Activated CD8-positive, alpha-beta memory T cell treated with anti-CD3 and anti-CD28 coated beads, Interleukin-2, amount 10 ng/mL, durations not matched to agents 7 days and 5 days (primary cell): Measurements from ENCODE around the gene C1QTNF4. TPM values are rescaled to one million over a fixed set of nuclear protein-coding genes. Genes with fewer than 3 reads are reported as not detected.
A peak's percentile ranks its signal among the peaks of the same experiment; 100 is the strongest.

Source experiments
- ATAC-seq: fragments of 150-1000 bp; cut with Tn5 transposase; one replicate; pipeline ENCODE4 v1.10.0; 2021; ENCODE audit warnings: moderate library complexity
- CTCF ChIA-PET: fragments of 350-600 bp; sonication (Branson Sonifier 250); formaldehyde crosslinking; loops from one replicate; lab custom pipeline; 2021; ENCODE audit warnings: antibody characterized with exemption; lab: Charles Lee
- DNase-seq: peaks from one replicate; pipeline ENCODE4 v3.0.0-alpha.2; 2020
- H3K27ac Mint-ChIP-seq: one replicate; pipeline ENCODE4 v1.8.0; 2021; ENCODE audit warnings: mild to moderate bottlenecking, mixed read lengths
- H3K27me3 Mint-ChIP-seq: one replicate; pipeline ENCODE4 v1.8.0; 2021; ENCODE audit warnings: mixed read lengths
- H3K36me3 Mint-ChIP-seq: one replicate; pipeline ENCODE4 v1.8.0; 2021; ENCODE audit warnings: mild to moderate bottlenecking, mixed read lengths
- H3K4me1 Mint-ChIP-seq: one replicate; pipeline ENCODE4 v1.8.0; 2021; ENCODE audit warnings: mixed read lengths
- H3K4me3 Mint-ChIP-seq: one replicate; pipeline ENCODE4 v1.8.0; 2021; ENCODE audit warnings: mild to moderate bottlenecking, moderate library complexity, mixed read lengths
- H3K9me3 Mint-ChIP-seq: one replicate; pipeline ENCODE4 v1.8.0; 2022; ENCODE audit warnings: low read depth, mixed read lengths
- total RNA-seq, 2 experiments: library from RNA; stranded (reverse); gene quantifications; one replicate each; pipeline ENCODE4 v1.2.3, GENCODE V29; 2021

Gene C1QTNF4
- total RNA-seq, 2 experiments from 2014 or later, result 0.23 TPM; not detected in 1

DNA sequence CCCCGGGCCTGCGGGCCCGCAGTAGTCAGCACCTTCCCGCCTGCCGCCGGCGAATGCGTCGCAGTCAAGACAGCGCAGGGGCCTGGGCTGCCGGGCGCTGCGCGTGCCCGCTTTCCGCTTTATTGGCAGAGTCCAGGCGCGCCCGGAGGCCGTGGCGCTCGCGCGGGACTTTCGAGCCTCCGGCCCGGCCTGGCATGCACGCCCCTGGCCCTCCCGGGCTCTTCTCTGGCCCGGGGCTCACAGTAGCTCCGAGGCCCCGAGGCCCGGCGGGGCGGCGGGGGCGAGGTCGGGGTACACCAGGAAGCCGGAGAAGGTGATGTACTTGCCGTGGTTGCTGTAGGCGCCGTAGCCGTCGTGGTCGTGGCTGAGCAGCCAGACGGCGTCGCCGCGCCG is 4.6 kb downstream of the C1QTNF4 start:
- peaks cover 29% of the 10 kb centered on the region for H3K4me1 Mint-ChIP-seq
- CTCF ChIA-PET, result no interaction called here
- ATAC-seq, result no peak
- no peak for DNase-seq
- no peaks in the 10 kb centered on the region for H3K36me3 Mint-ChIP-seq
- H3K4me3 Mint-ChIP-seq, result no peak overlapping the region
- no peaks in the 10 kb centered on the region for H3K9me3 Mint-ChIP-seq
- H3K27me3 Mint-ChIP-seq, result peaks cover 22% of the 10 kb centered on the region
- no peak overlapping the region for H3K27ac Mint-ChIP-seq

DNA sequence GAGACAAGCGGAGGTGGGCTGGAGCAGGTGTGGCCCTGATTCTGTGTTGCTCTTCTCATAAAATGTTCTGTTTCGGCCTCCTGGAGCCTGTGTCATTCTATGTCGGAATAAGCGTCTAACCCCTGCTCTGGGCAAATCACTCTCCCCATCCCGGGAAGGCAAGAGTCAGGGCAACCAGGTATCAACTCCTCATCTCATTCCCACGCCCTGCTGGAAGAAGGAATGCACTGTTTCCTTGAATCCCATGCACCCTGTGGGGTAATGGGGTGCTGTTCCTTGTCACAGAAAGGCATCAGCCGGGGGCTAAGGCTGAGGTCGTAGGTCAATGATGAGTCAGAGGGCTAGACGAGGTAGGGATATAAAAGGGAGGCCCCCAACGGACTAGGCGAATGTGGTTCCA is 5.1 kb downstream of the C1QTNF4 start:
- peaks cover 18% of the 10 kb centered on the region for H3K27me3 Mint-ChIP-seq
- DNase-seq (no peak), ATAC-seq (no peak)
- H3K4me3 Mint-ChIP-seq, result no peak overlapping the region
- no peaks in the 10 kb centered on the region for H3K9me3 Mint-ChIP-seq
- CTCF ChIA-PET, result no interaction called here
- no peak overlapping the region for H3K27ac Mint-ChIP-seq
- peaks cover 29% of the 10 kb centered on the region for H3K4me1 Mint-ChIP-seq
- H3K36me3 Mint-ChIP-seq, result peaks cover 4% of the 10 kb centered on the region

DNA sequence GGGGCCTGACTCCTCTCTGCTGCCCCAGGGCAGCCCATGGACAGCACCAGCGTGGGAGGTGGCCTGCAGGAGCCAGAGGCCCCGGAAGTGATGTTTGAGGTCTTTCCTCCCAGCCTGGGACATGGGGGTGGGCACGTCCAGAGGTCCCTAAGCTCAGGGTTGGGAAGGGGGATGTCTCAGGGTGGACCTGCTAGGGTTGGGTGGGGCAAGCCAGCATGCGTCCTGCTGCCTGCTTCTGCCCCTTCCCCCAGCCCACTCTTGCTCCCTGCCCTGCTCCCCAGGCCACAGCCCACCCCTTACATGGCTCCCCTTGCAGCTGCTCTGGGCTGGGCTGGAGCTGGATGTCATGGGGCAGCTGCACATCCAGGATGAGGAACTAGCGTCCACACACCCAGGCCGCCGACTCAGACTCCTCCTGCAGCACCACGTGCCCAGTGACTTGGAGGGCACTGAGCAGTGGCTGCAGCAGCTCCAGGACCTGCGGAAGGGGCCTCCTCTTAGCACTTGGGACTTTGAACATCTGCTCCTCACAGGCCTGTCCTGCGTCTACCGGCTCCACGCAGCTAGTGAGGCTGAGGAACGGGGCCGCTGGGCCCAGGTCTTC is 6.4 kb downstream of the C1QTNF4 start:
- no peak overlapping the region for H3K27ac Mint-ChIP-seq
- peaks cover 7% of the 10 kb centered on the region for H3K27me3 Mint-ChIP-seq
- no peak overlapping the region for H3K4me3 Mint-ChIP-seq
- no peak for DNase-seq
- H3K4me1 Mint-ChIP-seq, result peaks cover 24% of the 10 kb centered on the region
- no peak for ATAC-seq
- H3K9me3 Mint-ChIP-seq, result no peaks in the 10 kb centered on the region
- peaks cover 10% of the 10 kb centered on the region for H3K36me3 Mint-ChIP-seq
- CTCF ChIA-PET, result no interaction called here

DNA sequence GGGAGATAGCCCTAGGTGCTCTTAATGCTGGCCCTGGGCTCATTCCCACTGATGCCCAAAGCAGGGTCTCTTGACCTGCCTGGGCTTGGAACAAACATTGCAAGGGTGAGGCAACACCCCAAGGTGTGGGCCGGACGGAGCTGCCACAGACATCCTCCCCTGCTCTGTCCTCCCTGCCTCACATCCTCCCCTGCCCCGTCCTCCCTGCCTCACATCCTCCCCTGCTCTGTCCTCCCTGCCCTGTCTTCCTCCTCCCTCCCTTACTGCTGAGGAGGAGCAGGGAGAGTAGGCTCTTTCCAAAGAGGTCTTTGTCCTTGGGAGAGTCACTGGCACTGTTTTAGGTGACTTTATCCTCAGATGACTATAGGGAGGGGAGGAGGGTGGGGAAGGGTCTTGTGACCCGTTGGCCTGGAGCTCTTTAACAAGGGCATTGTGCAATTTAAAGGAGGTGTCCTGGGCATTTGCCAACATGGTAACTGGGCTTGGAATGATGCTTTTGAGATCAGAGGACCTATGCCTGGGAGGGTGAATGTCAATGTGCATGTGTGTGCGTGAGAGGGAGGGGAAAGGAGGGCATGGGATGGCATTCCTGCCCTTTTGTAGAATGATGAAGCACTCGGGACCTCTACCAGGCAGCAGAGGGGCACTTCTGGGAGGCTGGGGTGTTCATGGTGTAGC is 7.0 kb downstream of the C1QTNF4 start:
- ATAC-seq (no peak), DNase-seq (no peak)
- H3K27ac Mint-ChIP-seq, result no peak overlapping the region
- H3K9me3 Mint-ChIP-seq, result no peaks in the 10 kb centered on the region
- no peak overlapping the region for H3K4me3 Mint-ChIP-seq
- CTCF ChIA-PET, result interaction anchor here (1.0 kb wide), 1 partner anchor 30 kb away, joined by 3 read pairs; no protein-coding TSS in a partner anchor
- H3K36me3 Mint-ChIP-seq, result peaks cover 14% of the 10 kb centered on the region
- H3K27me3 Mint-ChIP-seq, result peaks cover under 1% of the 10 kb centered on the region
- H3K4me1 Mint-ChIP-seq, result peaks cover 18% of the 10 kb centered on the region

DNA sequence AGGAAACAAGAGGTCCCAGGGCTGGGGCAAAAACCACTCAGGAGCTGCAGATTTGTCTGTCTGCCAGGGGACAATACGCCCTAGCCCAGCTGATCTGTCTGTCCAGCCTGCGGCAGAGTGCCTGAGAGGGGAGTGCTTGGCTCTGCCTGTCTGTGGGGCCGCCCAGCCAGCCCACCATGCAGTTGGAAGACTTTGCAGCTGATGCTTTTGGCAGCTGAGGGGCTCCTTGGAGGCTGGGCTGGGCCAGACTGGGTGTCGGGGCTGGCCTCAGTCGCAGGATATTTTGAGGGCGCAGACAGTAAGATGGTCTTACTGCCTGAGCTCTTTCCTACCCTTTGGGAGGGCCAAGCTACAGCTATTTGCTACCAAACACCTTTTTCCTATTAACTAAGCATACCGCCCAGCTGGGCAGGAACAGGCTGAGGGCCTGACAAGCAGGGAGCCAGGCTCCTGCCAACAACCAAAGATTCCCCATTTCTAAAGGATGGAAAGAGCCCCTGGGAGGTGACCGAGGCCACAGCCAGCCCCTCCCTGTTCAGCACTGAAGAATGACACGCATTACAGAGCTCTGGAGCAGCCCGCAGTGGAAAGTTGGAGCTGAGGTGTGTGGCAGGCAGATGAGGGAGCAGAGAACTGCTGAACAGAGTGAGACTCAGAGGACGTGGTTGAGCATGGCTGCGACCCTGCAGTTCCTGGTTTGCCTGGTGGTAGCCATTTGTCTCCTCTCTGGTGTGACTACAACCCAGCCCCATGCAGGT is 7.9 kb downstream of the C1QTNF4 start, which contains the start of gene FAM180B:
FAM180B (plus strand) TSS at position 581 of the 758 bp plus-strand sequence; CDS start at position 672, 91 bp downstream.
- no peak within 1 kb of the TSS for H3K4me3 Mint-ChIP-seq
- H3K4me1 Mint-ChIP-seq, result peaks cover 10% of the 10 kb centered on the region
- H3K27ac Mint-ChIP-seq, result no peak within 1 kb of the TSS
- no peaks in the 10 kb centered on the region for H3K27me3 Mint-ChIP-seq
- no peak for ATAC-seq
- CTCF ChIA-PET, result interaction anchor here (1.0 kb wide), 1 partner anchor 31 kb away, joined by 3 read pairs; no protein-coding TSS in a partner anchor
- peaks cover 23% of the 10 kb centered on the region for H3K36me3 Mint-ChIP-seq
- H3K9me3 Mint-ChIP-seq, result no peaks in the 10 kb centered on the region
- DNase-seq, result no peak

DNA sequence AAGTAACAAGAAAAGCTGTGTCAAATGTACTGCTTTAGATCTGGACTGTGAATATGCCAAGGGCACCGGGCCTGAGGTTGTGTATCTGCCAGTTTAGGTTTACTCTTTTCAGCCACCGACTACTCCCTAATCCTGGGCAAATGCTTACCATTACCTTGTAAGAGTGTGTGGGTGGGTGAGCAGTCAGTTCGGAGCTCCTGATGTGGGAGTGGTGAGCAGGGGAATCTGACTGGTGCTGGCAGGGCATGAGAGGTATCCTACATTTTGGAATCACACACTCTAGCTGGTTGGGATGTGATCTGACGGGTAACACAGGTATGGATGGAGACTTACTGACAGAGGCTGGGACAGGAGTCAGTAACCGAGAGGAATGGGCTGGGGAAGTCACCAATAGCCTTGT is 10.4 kb downstream of the C1QTNF4 start:
- H3K4me1 Mint-ChIP-seq, result peaks cover 25% of the 10 kb centered on the region
- CTCF ChIA-PET, result no interaction called here
- H3K27ac Mint-ChIP-seq, result no peak overlapping the region
- no peak for DNase-seq
- H3K27me3 Mint-ChIP-seq, result no peaks in the 10 kb centered on the region
- H3K9me3 Mint-ChIP-seq, result no peaks in the 10 kb centered on the region
- H3K4me3 Mint-ChIP-seq, result no peak overlapping the region
- peaks cover 32% of the 10 kb centered on the region for H3K36me3 Mint-ChIP-seq
- no peak for ATAC-seq

DNA sequence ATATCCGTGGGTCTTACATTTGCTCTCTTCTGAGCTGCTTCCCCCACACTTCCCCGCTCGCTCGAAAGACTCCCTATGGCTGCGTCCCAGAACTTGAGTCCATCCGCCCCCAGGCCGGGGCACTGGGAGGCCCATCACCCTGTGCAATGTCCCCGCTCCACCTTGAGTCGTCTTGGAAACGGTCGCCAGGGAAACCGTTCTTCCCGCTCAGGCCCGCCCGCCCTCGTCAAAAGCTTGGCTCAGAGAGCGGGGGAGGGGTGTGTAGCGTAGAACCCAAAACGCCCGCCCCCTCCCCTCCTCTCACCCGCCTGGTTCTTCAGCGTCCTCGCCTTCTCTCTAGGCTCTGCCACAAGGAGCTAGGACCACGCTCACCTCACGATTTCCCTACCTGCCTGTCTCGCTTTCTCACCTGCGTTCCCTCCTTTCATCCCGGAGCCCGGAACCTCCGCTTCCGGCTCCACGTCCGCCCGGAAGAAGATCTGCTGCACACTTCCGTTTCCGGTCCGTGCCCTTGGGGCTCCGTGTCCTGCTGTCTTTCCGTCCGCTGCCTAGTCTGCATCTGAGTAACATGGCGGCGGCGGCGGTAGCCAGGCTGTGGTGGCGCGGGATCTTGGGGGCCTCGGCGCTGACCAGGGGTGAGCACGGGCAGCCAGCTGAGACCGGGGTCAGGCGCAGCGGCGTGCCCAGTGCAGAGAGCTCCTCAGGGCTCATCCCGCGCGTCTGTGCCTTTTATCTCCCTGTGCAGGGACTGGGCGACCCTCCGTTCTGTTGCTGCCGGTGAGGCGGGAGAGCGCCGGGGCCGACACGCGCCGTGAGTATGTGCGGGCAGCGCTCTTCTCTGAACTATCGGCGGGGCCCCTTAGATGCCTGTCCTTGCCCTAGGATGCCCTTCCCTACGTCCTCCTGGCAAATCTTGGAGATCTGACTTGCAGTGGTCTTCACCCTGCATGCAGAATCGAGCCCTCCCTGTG is 15.4 kb downstream of the C1QTNF4 start, which contains the start of the genes KBTBD4 and NDUFS3:
KBTBD4 (minus strand) TSS at position 447 of the 971 bp plus-strand sequence; CDS start at position 428, 19 bp downstream.
NDUFS3 (plus strand) TSS at position 551 of the 971 bp plus-strand sequence; CDS start at position 569, 18 bp downstream.
- peak; percentile 97 for ATAC-seq
- Mint-ChIP-seq H3K9me3 (no peaks in the 10 kb centered on the region), H3K36me3 (peaks cover 53% of the 10 kb centered on the region), H3K27me3 (no peaks in the 10 kb centered on the region), H3K27ac (peak within 1 kb of the TSS; percentile 99), H3K4me1 (peaks cover 46% of the 10 kb centered on the region), H3K4me3 (peak within 1 kb of the TSS; percentile 99)
- peak; percentile 91 for DNase-seq
- CTCF ChIA-PET, result interaction anchor here (1.3 to 2.0 kb wide), 4 partner anchors 14 to 167 kb away, joined by 3 to 19 read pairs (median 4); partner anchors contain the start of gene CELF1

DNA sequence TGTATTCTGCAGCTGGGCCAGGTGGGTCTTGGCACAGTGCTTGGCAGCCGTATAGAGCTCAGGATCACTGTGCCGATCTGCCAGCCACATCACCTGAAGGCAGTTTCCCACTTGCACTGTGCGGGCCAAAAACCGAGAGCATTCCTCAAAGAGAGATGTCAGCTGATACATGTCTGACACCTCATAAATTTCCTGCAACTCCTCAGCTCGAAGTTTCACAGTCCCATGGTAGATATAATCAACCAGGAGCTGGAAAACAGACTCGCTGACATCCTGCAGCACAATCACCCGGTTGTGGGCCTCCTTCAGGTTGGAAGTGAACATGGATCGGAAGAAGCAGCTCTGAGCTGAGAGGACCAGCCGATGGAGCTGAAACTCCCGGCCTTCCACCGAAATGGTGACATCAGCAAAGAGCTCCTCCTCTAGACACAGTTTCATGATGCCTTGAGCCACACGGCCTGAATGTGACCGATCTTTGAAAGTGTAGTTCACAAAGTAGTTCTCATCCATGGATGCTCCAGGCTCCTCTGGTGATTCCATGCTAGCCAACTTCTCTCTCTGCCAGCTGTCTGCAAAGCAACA is 16.7 kb downstream of the C1QTNF4 start:
- Mint-ChIP-seq H3K4me1 (peaks cover 42% of the 10 kb centered on the region), H3K36me3 (peaks cover 61% of the 10 kb centered on the region), H3K27me3 (no peaks in the 10 kb centered on the region), H3K27ac (peak overlapping the region; percentile 99), H3K4me3 (peak overlapping the region; percentile 99), H3K9me3 (no peaks in the 10 kb centered on the region)
- no peak for DNase-seq
- no peak for ATAC-seq
- CTCF ChIA-PET, result interaction anchor here (0.9 to 2.0 kb wide), 5 partner anchors 11 to 46 kb away, joined by 3 to 19 read pairs (median 4); partner anchors contain the start of gene CELF1

DNA sequence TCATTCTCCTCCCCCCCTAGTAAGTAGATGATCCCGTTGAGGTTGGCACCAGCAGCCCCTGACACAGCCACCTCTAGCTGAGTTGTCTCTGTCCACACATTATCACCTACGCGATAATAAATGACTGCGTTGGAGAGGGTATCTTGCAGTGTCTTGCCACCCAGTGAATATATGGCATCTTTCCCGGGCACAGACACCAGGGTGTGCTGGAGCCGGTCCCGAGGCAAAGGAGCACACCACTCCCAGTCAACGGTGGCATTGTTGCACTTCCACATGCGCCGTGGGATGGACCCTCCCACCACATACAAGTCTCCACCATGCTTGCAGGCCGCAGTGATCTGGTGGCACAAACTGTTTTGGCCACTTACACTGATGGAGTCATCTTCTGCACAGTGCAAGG is 20.9 kb downstream of the C1QTNF4 start:
- peaks cover 57% of the 10 kb centered on the region for H3K36me3 Mint-ChIP-seq
- CTCF ChIA-PET, result interaction anchor here (0.6 to 1.4 kb wide), 3 partner anchors 9 to 21 kb away, joined by 3 to 7 read pairs (median 5); partner anchors contain the start of gene CELF1
- no peak for DNase-seq
- H3K27me3 Mint-ChIP-seq, result no peaks in the 10 kb centered on the region
- H3K27ac Mint-ChIP-seq, result no peak overlapping the region
- H3K4me1 Mint-ChIP-seq, result peaks cover 26% of the 10 kb centered on the region
- ATAC-seq, result no peak
- H3K9me3 Mint-ChIP-seq, result no peaks in the 10 kb centered on the region
- no peak overlapping the region for H3K4me3 Mint-ChIP-seq

DNA sequence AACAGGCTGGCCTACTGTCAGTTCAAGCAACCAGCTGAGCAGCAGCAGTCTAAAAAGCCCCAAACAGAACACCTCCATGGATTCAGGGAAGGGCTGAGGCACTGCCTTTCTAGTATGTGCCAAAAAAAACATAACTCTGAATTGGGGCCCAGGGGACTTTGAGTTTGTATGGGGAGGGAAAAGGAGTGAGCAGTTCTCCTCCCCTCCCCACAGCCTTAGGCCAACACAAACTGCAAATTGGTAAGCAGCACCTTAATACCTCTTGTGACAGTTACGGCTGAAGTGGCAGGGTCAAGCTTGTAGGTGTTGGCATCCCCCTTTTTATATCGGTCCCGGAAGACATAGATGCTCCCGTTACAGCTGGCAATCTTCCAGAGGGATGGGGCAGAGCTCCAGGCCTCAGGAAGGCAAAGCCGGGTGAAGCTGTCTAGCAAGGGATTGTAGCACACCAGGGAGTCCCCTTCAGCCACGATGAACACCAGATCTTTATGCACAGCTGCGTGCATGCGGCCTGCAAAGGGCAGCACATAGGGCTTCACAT is 21.4 kb downstream of the C1QTNF4 start:
- H3K27ac Mint-ChIP-seq, result no peak overlapping the region
- DNase-seq (no peak), ATAC-seq (no peak)
- no peak overlapping the region for H3K4me3 Mint-ChIP-seq
- H3K27me3 Mint-ChIP-seq, result no peaks in the 10 kb centered on the region
- CTCF ChIA-PET, result interaction anchor here (0.9 to 1.3 kb wide), 2 partner anchors 9 to 20 kb away, joined by 3 to 7 read pairs; partner anchors contain the start of gene CELF1
- H3K4me1 Mint-ChIP-seq, result peaks cover 22% of the 10 kb centered on the region
- H3K9me3 Mint-ChIP-seq, result no peaks in the 10 kb centered on the region
- H3K36me3 Mint-ChIP-seq, result peaks cover 57% of the 10 kb centered on the region

DNA sequence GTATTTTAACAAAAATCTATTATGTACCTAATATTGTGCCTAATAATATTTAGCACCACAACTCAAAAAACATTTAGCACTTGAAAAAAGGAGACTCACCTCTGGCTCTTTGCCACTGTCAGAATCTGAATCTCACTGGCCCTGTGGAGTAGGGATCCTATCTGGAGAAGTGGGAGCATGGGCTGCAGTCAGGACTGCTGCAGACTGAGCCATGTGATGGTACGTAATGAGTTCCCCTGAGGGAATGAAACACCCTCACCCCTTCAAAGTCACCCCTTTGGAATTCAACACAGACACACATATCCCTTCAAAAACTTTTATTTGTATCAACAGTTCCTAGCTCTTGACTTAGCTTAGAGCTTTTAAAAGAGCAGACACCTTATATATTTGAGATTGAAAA is 22.3 kb downstream of the C1QTNF4 start:
- peaks cover 54% of the 10 kb centered on the region for H3K36me3 Mint-ChIP-seq
- H3K27ac Mint-ChIP-seq, result no peak overlapping the region
- no peak overlapping the region for H3K4me3 Mint-ChIP-seq
- no peaks in the 10 kb centered on the region for H3K27me3 Mint-ChIP-seq
- DNase-seq (no peak), ATAC-seq (no peak)
- peaks cover 14% of the 10 kb centered on the region for H3K4me1 Mint-ChIP-seq
- H3K9me3 Mint-ChIP-seq, result no peaks in the 10 kb centered on the region
- CTCF ChIA-PET, result interaction anchor here (1.3 kb wide), 1 partner anchor 19 kb away, joined by 3 read pairs; the partner anchor contains the start of gene CELF1
